ENCODE data around the gene SNX14.

GRCh38 chr6:85460154-85460920 lies 133.3 kb downstream of the SNX14 start:
- TF ChIP-seq CTCF (IDR thresholded peaks at IDR 0.05), result no peak
- no peak for TF ChIP-seq POLR2AphosphoS5 (IDR thresholded peaks at IDR 0.05)
- TF ChIP-seq POLR2A (IDR thresholded peaks at IDR 0.05), result no peak

All from stomach (tissue), 4 donors.